BLaER1 (cell line): Measurements from ENCODE around the gene HOXA11.
A peak's percentile ranks its signal among the peaks of the same experiment; 100 is the strongest.

ENCODE experiments used
- H3K27ac ChIP-seq: shearing (Covaris generic); formaldehyde crosslinking; 2 replicates; pipeline ENCODE4 v1.8.1; 2022
- H3K27me3 ChIP-seq: shearing (Covaris generic); formaldehyde crosslinking; 2 replicates; pipeline ENCODE4 v1.8.1; 2022
- H3K36me3 ChIP-seq: shearing (Covaris generic); formaldehyde crosslinking; 2 replicates; pipeline ENCODE4 v1.8.1; 2022
- H3K4me1 ChIP-seq: shearing (Covaris generic); formaldehyde crosslinking; 2 replicates; pipeline ENCODE4 v1.8.1; 2022
- H3K4me2 ChIP-seq: shearing (Covaris generic); formaldehyde crosslinking; 2 replicates; pipeline ENCODE4 v1.8.1; 2022
- H3K4me3 ChIP-seq: shearing (Covaris generic); formaldehyde crosslinking; 2 replicates; pipeline ENCODE4 v1.8.1; 2022
- H3K9ac ChIP-seq: shearing (Covaris generic); formaldehyde crosslinking; 2 replicates; pipeline ENCODE4 v1.8.1; 2022
- H3K9me3 ChIP-seq: shearing (Covaris generic); formaldehyde crosslinking; 2 replicates; pipeline ENCODE4 v1.8.1; 2022
- H4K20me1 ChIP-seq: shearing (Covaris generic); formaldehyde crosslinking; 2 replicates; pipeline ENCODE4 v1.8.1; 2022
- Cebpa-rat ChIP-seq: shearing (Covaris generic); IDR thresholded peaks from 2 replicates; pipeline ENCODE4 v1.8.1; 2022

Gene HOXA11

DNA sequence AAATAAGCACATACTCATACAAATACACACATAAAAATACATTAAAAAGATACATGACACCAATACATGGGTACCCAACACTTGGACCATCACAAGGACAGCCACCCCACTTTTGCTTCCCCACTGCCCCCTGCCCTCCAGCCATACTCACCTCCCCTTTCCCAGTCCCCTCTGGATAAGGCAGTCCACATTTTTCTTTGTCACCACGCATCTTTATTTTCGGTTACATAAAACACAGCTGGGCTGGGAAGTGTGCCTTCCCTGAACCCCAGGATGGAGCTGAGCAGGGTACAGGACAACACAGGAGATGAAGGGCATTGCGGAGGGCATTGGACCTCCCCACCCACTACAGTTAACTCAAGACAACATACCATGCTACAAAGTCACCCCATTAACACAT is 31.5 kb downstream of the HOXA11 start:
- Histone ChIP-seq H3K4me1 (peaks cover 18% of the 10 kb centered on the region), H4K20me1 (peaks cover 75% of the 10 kb centered on the region), H3K9ac (no peak overlapping the region), H3K4me2 (no peak overlapping the region), H3K27me3 (peaks cover 100% of the 10 kb centered on the region), H3K9me3 (peaks cover 42% of the 10 kb centered on the region), H3K4me3 (no peak overlapping the region), H3K27ac (no peak overlapping the region), H3K36me3 (no peaks in the 10 kb centered on the region)
- no peak for TF ChIP-seq Cebpa-rat

DNA sequence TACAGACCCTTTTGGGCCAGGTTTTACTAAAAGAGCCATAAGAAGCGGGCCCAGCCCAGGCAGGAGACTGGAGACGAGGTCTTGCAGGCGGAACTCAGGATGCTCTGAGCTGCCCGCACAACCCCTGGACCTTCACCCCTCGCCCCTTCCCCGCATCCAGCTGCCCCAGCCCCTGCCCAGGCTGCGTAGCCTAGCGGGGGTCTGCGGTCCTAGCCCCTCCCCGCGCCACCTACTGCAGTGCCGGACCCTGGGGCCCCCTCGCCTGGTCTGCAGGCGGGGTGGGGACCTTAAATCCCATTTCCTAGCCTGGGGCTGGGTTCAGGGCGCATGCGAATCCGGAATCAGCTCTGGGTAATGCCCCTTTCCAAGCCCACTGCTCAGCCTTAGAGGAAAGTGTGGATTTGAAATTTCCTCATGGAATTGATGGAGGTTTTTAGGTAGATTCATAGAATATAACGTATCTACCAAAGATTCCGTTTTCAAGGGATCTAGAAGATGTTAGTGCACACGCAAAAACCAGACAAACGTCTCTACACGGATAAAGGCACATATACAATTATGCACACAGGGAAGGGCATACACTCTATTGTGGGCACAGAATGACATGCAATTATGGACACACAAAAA is 32.1 kb downstream of the HOXA11 start:
- Histone ChIP-seq H4K20me1 (peaks cover 70% of the 10 kb centered on the region), H3K9me3 (peaks cover 44% of the 10 kb centered on the region), H3K9ac (no peak overlapping the region), H3K36me3 (no peaks in the 10 kb centered on the region), H3K27ac (no peak overlapping the region), H3K4me3 (no peak overlapping the region), H3K4me2 (no peak overlapping the region), H3K4me1 (peaks cover 22% of the 10 kb centered on the region), H3K27me3 (peaks cover 100% of the 10 kb centered on the region)
- TF ChIP-seq Cebpa-rat: no peak

DNA sequence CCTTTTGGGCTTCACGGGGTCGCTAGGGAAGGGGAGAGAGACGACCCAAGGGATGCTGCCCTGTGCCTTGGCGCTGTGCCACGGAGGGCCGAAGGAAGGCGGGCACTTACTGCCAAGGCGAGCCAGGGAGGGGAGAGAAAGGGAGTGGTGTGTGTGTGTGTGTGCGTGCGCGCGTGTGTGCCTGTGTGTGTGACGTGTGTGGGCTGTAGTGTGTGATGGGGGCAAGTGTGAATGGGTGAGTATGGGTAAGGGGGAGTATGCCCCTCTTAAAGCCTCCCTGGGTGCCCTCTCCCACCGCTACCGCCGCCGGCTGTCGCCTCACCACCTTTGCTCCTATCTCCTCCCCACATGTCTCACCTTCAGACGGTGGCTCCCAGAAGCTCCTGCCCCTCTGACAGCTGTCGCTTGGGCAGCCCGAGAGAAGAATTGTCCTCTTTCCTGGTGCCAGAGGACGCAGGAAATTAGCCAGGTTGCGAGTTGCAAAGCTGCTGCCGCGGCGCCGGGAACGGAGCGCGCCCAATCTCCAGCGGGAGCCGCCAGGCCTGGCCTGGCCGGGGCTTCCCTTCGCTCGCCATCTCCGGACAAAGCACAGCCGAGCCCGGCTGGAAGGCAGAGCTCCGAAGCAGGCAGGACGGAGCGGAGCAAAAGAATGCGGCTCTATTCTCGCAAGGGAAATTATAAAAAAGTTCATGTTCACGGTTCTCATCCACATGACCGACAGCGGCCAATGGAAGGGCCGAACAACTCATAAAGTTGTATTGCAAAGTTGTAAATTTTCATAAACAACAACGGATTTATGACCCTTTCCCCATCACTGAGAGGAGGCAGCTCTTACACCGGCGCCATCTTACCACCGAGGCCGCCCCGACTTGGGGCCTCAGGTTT is 32.9 kb downstream of the HOXA11 start, which contains the start of gene HOXA3:
Gene HOXA3 (minus strand): TSS at position 653 of the 885 bp plus-strand sequence. CDS start 41,943 bp downstream, outside the sequence.
- no peak within 1 kb of the TSS for H3K9ac ChIP-seq
- H3K4me3 ChIP-seq: peak within 1 kb of the TSS; percentile 57
- H3K4me1 ChIP-seq: peaks cover 22% of the 10 kb centered on the region
- H3K9me3 ChIP-seq: peaks cover 44% of the 10 kb centered on the region
- TF ChIP-seq Cebpa-rat: no peak
- H3K27ac ChIP-seq: no peak within 1 kb of the TSS
- peak within 1 kb of the TSS; percentile 77 for H3K4me2 ChIP-seq
- no peaks in the 10 kb centered on the region for H3K36me3 ChIP-seq
- peaks cover 100% of the 10 kb centered on the region for H3K27me3 ChIP-seq
- H4K20me1 ChIP-seq: peaks cover 62% of the 10 kb centered on the region

DNA sequence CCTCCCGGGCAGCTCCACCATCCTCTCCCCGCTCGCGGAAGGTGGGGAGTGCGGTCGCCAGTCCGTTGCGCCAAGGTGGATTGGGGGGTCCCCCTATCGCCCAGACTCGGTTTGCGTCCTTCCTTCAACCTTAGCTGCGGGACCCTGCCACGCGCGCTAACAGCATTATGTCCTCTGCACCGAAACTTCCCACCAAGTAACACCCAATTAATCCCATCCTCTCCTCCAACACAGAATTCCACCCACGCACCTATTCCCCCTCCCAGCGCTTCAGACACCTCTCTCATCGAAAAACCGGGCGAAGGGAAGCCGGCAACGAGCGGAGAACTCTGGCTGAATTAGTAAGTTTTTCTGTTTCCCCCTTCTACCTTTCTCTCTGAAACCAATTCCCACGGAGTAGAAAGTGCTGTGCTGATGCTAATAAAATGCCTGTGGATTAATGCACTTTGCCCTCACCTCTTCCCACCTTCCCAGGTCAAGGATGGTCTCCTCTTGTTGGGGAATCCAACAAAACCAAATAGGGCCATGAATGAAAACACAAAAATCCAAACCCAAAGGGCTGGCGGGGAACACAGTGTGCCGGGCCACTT is 33.6 kb downstream of the HOXA11 start:
- TF ChIP-seq Cebpa-rat: no peak
- Histone ChIP-seq H3K4me3 (peak overlapping the region; percentile 57), H3K4me2 (peak overlapping the region; percentile 77), H3K36me3 (no peaks in the 10 kb centered on the region), H3K4me1 (peaks cover 22% of the 10 kb centered on the region), H3K9ac (no peak overlapping the region), H3K9me3 (peaks cover 45% of the 10 kb centered on the region), H3K27me3 (peaks cover 100% of the 10 kb centered on the region), H3K27ac (no peak overlapping the region), H4K20me1 (peaks cover 58% of the 10 kb centered on the region)

DNA sequence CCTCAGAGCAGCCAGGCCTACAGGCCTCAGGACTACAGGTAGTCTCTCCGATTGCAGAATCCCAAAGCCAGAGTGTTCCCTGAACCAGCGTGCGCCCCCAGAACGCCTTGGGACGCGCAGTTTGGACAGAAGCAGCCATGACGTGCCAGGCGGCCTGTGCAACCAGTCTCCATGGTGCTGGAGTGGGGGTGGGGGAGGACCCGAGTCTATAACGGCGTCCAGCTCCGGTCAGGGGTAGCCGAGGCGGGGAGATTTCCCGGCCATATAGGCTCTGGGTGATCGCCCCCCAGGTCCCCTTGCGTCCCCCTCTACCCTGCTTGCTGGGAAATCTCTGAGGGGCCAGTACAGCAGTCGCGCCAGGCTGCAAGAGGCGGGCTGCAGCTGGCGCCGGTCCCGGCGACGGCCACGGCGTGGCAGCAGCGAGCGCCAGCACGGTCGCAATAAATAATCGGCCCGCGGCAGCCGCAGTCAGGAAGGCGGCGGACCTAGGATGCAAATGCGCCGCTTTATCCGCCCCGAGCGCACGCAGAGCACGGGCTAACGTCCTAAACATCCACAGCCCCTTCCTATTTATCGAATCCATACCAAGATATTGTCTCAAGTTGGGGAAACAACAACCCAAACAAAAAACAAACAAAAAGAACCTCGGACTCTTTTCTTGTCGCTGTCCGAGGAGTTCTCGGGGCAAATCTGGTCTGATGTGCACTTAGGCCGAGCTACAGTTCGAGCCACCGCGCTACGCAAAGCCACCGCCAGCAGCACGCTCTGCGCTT is 34.3 kb downstream of the HOXA11 start:
- H3K36me3 ChIP-seq: no peaks in the 10 kb centered on the region
- TF ChIP-seq Cebpa-rat: no peak
- peaks cover 100% of the 10 kb centered on the region for H3K27me3 ChIP-seq
- peaks cover 22% of the 10 kb centered on the region for H3K4me1 ChIP-seq
- peak overlapping the region; percentile 57 for H3K4me3 ChIP-seq
- H3K9me3 ChIP-seq: peaks cover 45% of the 10 kb centered on the region
- no peak overlapping the region for H3K27ac ChIP-seq
- peaks cover 52% of the 10 kb centered on the region for H4K20me1 ChIP-seq
- H3K9ac ChIP-seq: no peak overlapping the region
- H3K4me2 ChIP-seq: peak overlapping the region; percentile 77

DNA sequence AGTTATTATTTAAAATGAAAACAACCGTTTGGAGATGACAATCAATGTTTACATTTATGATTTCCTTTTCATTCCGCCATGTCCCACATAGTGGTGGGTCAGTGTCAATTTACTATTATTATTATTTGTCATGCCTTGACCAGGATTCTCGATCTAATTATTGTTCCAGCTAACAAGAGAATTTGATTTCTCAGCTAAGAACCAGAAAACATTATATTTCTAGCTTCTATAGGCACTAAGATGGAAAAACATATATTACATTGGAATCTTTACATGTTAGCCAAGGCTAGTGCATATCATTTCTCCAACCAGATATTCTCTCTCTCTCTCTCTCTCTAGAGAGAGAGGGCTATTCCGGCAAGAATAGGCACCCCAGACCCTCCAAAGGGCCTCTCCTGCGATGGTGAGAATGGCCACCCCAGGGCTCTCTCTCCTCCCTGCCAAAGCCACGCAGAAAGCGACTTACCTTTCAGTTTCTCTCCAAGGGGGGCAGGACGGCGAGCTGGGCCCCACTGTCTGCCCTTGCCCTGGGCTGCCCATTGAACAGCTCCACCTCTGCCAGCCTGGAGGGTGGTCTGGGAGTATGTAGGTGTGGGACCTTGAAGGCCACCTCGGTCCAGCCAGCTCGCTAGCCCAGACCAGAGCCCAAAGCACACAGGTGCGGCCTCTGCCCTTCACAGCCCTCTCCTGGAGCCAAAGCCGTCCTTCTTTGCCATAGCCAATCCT is 35.0 kb downstream of the HOXA11 start:
- peaks cover 45% of the 10 kb centered on the region for H3K9me3 ChIP-seq
- no peak for TF ChIP-seq Cebpa-rat
- peaks cover 22% of the 10 kb centered on the region for H3K4me1 ChIP-seq
- H3K27ac ChIP-seq: no peak overlapping the region
- H3K9ac ChIP-seq: no peak overlapping the region
- 0 out of 2 replicates have a peak, but pooled peaks cover 1% of the 10 kb centered on the region for H3K36me3 ChIP-seq
- peak overlapping the region; percentile 57 for H3K4me3 ChIP-seq
- peaks cover 44% of the 10 kb centered on the region for H4K20me1 ChIP-seq
- H3K4me2 ChIP-seq: peak overlapping the region; percentile 77
- peaks cover 100% of the 10 kb centered on the region for H3K27me3 ChIP-seq

DNA sequence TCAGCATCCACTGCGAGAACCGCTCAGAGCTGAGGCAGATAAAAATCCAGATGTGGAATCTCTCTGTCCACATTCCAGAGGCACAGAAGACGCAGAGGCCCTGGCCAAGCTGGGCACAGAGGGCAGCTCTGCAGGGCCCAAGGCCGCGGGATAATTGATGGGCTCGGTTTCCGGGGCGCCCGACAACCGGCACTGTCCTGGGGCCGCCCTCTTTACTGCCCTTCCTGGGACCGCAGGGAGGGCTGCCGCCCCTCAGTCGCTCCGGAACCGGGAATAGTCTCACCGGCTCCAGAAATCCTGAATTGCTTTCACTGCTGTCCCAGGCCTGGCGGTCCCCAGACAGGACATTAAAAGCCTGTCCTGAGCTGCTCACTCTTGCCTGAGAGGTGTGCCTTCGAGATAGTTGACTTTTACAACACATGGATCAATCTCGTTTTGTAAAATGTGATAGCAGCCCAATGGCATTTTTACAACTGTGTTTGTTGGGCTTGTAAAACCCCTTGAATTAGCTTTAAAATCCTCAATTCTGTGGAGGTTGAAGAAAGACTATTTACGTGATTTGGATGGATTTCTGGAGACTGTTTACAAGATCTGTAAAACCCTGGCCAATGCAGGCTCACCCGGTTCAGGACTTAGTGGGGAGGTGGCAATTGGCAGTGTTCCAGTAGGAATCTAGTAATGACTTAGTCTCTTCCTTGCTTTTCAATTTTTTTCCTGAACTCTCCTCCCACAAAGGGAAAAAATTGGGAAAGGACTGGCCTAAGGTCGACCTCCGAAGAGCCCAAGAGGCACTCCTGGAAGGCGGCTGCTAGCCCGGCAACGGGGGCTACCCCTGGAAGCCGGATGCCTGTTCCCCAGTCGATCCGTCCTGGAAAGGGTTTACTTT is 36.0 kb downstream of the HOXA11 start:
- Histone ChIP-seq H3K36me3 (0 out of 2 replicates have a peak, but pooled peaks cover 8% of the 10 kb centered on the region), H3K27me3 (peaks cover 100% of the 10 kb centered on the region), H3K9ac (no peak overlapping the region), H3K4me2 (no peak overlapping the region), H4K20me1 (peaks cover 34% of the 10 kb centered on the region), H3K27ac (no peak overlapping the region), H3K9me3 (peaks cover 50% of the 10 kb centered on the region), H3K4me3 (peak overlapping the region; percentile 25; the same call in 1 of the 2 replicates), H3K4me1 (peaks cover 22% of the 10 kb centered on the region)
- TF ChIP-seq Cebpa-rat: no peak
